ENCODE measurements around the gene NAGPA. TPM values are rescaled to one million over a fixed set of nuclear protein-coding genes. Genes with fewer than 3 reads are reported as not detected.

The NAGPA gene
- total RNA-seq, 3 donors from 2014 or later (not counting 1 experiment from before 2014, with no cell fraction given), result 14.7 to 27.8 (median 23.0) TPM

GRCh38 chr16:5007256-5007655 lies 26.5 kb downstream of the NAGPA start:
- WGBS (ENCODE audit: insufficient coverage), result 88% methylated on average over 9 of the region's 10 CpGs
- no peak overlapping the region for H3K4me3 Mint-ChIP-seq
- H3K9me3 Mint-ChIP-seq, result no peaks in the 10 kb centered on the region
- no peaks in the 10 kb centered on the region for H3K27me3 ChIP-seq (ENCODE audit: control insufficient read depth, insufficient read depth, low read length)
- H3K27ac ChIP-seq (ENCODE audit: low read length), result no peak overlapping the region
- no peaks in the 10 kb centered on the region for H3K4me1 ChIP-seq (ENCODE audit: control insufficient read depth, insufficient read depth, low read length)
- DNase-seq (no peak), ATAC-seq (no peak)
- no peaks in the 10 kb centered on the region for H3K36me3 Mint-ChIP-seq
- no peak overlapping the region for H3K27ac Mint-ChIP-seq
- no peaks in the 10 kb centered on the region for H3K36me3 ChIP-seq (ENCODE audit: control insufficient read depth, insufficient read depth, low read length)
- intact Hi-C loops (cut with micrococcal nuclease), result no loop called here
- H3K4me3 ChIP-seq (ENCODE audit: low read length), result no peak overlapping the region
- no peak for TF ChIP-seq CTCF (IDR thresholded peaks at IDR 0.05)
- H3K9me3 ChIP-seq (ENCODE audit: control insufficient read depth, insufficient read depth, low read length), result no peaks in the 10 kb centered on the region
- no peaks in the 10 kb centered on the region for H3K4me1 Mint-ChIP-seq
- peaks cover 8% of the 10 kb centered on the region in 2 donors for H3K27me3 Mint-ChIP-seq (ENCODE audit: low read depth in 2 of 2)

- TF ChIP-seq CTCF (IDR thresholded peaks at IDR 0.05), result no peak
- Mint-ChIP-seq H3K27ac (no peak overlapping the region), H3K4me1 (no peaks in the 10 kb centered on the region), H3K36me3 (no peaks in the 10 kb centered on the region), H3K27me3 (ENCODE audit: low read depth in 2 of 2) (peaks cover 3 to 8% of the 10 kb centered on the region in 2 donors), H3K9me3 (no peaks in the 10 kb centered on the region), H3K4me3 (no peak overlapping the region)
- Histone ChIP-seq H3K9me3 (ENCODE audit: control insufficient read depth, insufficient read depth, low read length) (no peaks in the 10 kb centered on the region), H3K27me3 (ENCODE audit: control insufficient read depth, insufficient read depth, low read length) (no peaks in the 10 kb centered on the region), H3K4me1 (ENCODE audit: control insufficient read depth, insufficient read depth, low read length) (no peaks in the 10 kb centered on the region), H3K4me3 (ENCODE audit: low read length) (no peak overlapping the region), H3K27ac (ENCODE audit: low read length) (no peak overlapping the region), H3K36me3 (ENCODE audit: control insufficient read depth, insufficient read depth, low read length) (no peaks in the 10 kb centered on the region)
- 85% methylated on average over 21 of the region's 22 CpGs for WGBS (ENCODE audit: insufficient coverage)
- DNase-seq (no peak), ATAC-seq (no peak)
- intact Hi-C loops (cut with micrococcal nuclease), result no loop called here
These were observed 27.2 kb downstream of the NAGPA start for GRCh38 chr16:5006348-5007193.

GRCh38 chr16:5005916-5006315 lies 27.8 kb downstream of the NAGPA start:
- Histone ChIP-seq H3K4me1 (ENCODE audit: control insufficient read depth, insufficient read depth, low read length) (no peaks in the 10 kb centered on the region), H3K36me3 (ENCODE audit: control insufficient read depth, insufficient read depth, low read length) (no peaks in the 10 kb centered on the region), H3K27ac (ENCODE audit: low read length) (no peak overlapping the region), H3K9me3 (ENCODE audit: control insufficient read depth, insufficient read depth, low read length) (no peaks in the 10 kb centered on the region), H3K4me3 (ENCODE audit: low read length) (no peak overlapping the region), H3K27me3 (ENCODE audit: control insufficient read depth, insufficient read depth, low read length) (no peaks in the 10 kb centered on the region)
- Mint-ChIP-seq H3K4me1 (no peaks in the 10 kb centered on the region), H3K27me3 (ENCODE audit: low read depth in 2 of 2) (peaks cover 0 to 8% of the 10 kb centered on the region in 2 donors), H3K27ac (no peak overlapping the region), H3K36me3 (no peaks in the 10 kb centered on the region), H3K4me3 (no peak overlapping the region), H3K9me3 (no peaks in the 10 kb centered on the region)
- intact Hi-C loops (cut with micrococcal nuclease), result no loop called here
- 69% methylated on average over 4 of the region's 4 CpGs for WGBS (ENCODE audit: insufficient coverage)
- ATAC-seq (no peak), DNase-seq (no peak)
- no peak for TF ChIP-seq CTCF (IDR thresholded peaks at IDR 0.05)

- no peaks in the 10 kb centered on the region for H3K27me3 Mint-ChIP-seq (ENCODE audit: low read depth in 2 of 2)
- no peaks in the 10 kb centered on the region for H3K27me3 ChIP-seq (ENCODE audit: control insufficient read depth, insufficient read depth, low read length)
- intact Hi-C loops (cut with micrococcal nuclease), result no loop called here
- H3K4me1 ChIP-seq (ENCODE audit: control insufficient read depth, insufficient read depth, low read length), result no peaks in the 10 kb centered on the region
- no peak for DNase-seq
- H3K27ac Mint-ChIP-seq, result no peak overlapping the region
- no peak for ATAC-seq
- H3K4me1 Mint-ChIP-seq, result no peaks in the 10 kb centered on the region
- TF ChIP-seq CTCF (IDR thresholded peaks at IDR 0.05), result no peak
- WGBS (ENCODE audit: insufficient coverage), result 68% methylated on average over 5 of the region's 5 CpGs
- no peak overlapping the region for H3K4me3 ChIP-seq (ENCODE audit: low read length)
- H3K36me3 ChIP-seq (ENCODE audit: control insufficient read depth, insufficient read depth, low read length), result no peaks in the 10 kb centered on the region
- H3K4me3 Mint-ChIP-seq, result no peak overlapping the region
- no peaks in the 10 kb centered on the region for H3K36me3 Mint-ChIP-seq
- H3K9me3 Mint-ChIP-seq, result no peaks in the 10 kb centered on the region
- H3K27ac ChIP-seq (ENCODE audit: low read length), result no peak overlapping the region
- no peaks in the 10 kb centered on the region for H3K9me3 ChIP-seq (ENCODE audit: control insufficient read depth, insufficient read depth, low read length)
These were observed 29.4 kb downstream of the NAGPA start for GRCh38 chr16:5004311-5004710.
